Measurements from ENCODE around the gene PRR15L. TPM values are rescaled to one million over a fixed set of nuclear protein-coding genes. Genes with fewer than 3 reads are reported as not detected.

PRR15L gene
- total RNA-seq, 1 experiment from 2014 or later = 0.18 TPM

- no TSS peak for BruUV-seq (replicated peaks)
- intact Hi-C loops (cut with micrococcal nuclease; ENCODE audit: unreplicated experiment) (no loop called here), in situ Hi-C loops (cut with HindIII; ENCODE audit: low pct_unique_long_range_greater_than_20kb, low sequenced_read_pairs) (no loop called here)
- Histone ChIP-seq H3K27ac (ENCODE audit: low read length) (peak overlapping the region; percentile 2; the same call in 1 of the 2 replicates), H3K27me3 (ENCODE audit: control insufficient read depth, insufficient read depth, low read length) (no peaks in the 10 kb centered on the region), H3K9me3 (ENCODE audit: control insufficient read depth, insufficient read depth, low read depth, low read length) (no peaks in the 10 kb centered on the region), H3K4me1 (ENCODE audit: control insufficient read depth, insufficient read depth, low read length) (peaks cover 34% of the 10 kb centered on the region), H3K4me3 (ENCODE audit: low read depth in 2 of 2, low read length in 2 of 2) (no peak overlapping the region), H3K36me3 (ENCODE audit: control insufficient read depth, insufficient read depth, low read length) (no peaks in the 10 kb centered on the region)
- ATAC-seq = no peak
- ChIA-PET CTCF (interaction anchor here (0.6 kb wide), 1 partner anchor 22 kb away, joined by 9 read pairs; no protein-coding TSS in a partner anchor), POLR2A (interaction anchor here (0.5 kb wide), 1 partner anchor 110 kb away, joined by 5 read pairs; no protein-coding TSS in a partner anchor)
- no peak for DNase-seq (ENCODE audit: low read depth, low spot score)
- TF ChIP-seq POLR2AphosphoS5 (IDR thresholded peaks at IDR 0.05; ENCODE audit: low read depth, low read length) = no peak
- no peak for TF ChIP-seq SIN3A (IDR thresholded peaks at IDR 0.05; ENCODE audit: borderline replicate concordance, insufficient read depth, low read depth, low read length)
- TF ChIP-seq, protein P1, sequence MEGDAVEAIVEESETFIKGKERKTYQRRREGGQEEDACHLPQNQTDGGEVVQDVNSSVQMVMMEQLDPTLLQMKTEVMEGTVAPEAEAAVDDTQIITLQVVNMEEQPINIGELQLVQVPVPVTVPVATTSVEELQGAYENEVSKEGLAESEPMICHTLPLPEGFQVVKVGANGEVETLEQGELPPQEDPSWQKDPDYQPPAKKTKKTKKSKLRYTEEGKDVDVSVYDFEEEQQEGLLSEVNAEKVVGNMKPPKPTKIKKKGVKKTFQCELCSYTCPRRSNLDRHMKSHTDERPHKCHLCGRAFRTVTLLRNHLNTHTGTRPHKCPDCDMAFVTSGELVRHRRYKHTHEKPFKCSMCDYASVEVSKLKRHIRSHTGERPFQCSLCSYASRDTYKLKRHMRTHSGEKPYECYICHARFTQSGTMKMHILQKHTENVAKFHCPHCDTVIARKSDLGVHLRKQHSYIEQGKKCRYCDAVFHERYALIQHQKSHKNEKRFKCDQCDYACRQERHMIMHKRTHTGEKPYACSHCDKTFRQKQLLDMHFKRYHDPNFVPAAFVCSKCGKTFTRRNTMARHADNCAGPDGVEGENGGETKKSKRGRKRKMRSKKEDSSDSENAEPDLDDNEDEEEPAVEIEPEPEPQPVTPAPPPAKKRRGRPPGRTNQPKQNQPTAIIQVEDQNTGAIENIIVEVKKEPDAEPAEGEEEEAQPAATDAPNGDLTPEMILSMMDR (IDR thresholded peaks at IDR 0.05) = no peak
- TF ChIP-seq, protein P2, sequence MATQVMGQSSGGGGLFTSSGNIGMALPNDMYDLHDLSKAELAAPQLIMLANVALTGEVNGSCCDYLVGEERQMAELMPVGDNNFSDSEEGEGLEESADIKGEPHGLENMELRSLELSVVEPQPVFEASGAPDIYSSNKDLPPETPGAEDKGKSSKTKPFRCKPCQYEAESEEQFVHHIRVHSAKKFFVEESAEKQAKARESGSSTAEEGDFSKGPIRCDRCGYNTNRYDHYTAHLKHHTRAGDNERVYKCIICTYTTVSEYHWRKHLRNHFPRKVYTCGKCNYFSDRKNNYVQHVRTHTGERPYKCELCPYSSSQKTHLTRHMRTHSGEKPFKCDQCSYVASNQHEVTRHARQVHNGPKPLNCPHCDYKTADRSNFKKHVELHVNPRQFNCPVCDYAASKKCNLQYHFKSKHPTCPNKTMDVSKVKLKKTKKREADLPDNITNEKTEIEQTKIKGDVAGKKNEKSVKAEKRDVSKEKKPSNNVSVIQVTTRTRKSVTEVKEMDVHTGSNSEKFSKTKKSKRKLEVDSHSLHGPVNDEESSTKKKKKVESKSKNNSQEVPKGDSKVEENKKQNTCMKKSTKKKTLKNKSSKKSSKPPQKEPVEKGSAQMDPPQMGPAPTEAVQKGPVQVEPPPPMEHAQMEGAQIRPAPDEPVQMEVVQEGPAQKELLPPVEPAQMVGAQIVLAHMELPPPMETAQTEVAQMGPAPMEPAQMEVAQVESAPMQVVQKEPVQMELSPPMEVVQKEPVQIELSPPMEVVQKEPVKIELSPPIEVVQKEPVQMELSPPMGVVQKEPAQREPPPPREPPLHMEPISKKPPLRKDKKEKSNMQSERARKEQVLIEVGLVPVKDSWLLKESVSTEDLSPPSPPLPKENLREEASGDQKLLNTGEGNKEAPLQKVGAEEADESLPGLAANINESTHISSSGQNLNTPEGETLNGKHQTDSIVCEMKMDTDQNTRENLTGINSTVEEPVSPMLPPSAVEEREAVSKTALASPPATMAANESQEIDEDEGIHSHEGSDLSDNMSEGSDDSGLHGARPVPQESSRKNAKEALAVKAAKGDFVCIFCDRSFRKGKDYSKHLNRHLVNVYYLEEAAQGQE (IDR thresholded peaks at IDR 0.05; ENCODE audit: insufficient read depth in 1 of 2, low read depth in 2 of 2, low read length in 1 of 2) = no peak
- no peak for TF ChIP-seq TCF7L2 (IDR thresholded peaks at IDR 0.05; ENCODE audit: low read depth, low read length)
Measured at GRCh38 chr17:48001197-48001596, 43.5 kb upstream of the PRR15L start.

DNA sequence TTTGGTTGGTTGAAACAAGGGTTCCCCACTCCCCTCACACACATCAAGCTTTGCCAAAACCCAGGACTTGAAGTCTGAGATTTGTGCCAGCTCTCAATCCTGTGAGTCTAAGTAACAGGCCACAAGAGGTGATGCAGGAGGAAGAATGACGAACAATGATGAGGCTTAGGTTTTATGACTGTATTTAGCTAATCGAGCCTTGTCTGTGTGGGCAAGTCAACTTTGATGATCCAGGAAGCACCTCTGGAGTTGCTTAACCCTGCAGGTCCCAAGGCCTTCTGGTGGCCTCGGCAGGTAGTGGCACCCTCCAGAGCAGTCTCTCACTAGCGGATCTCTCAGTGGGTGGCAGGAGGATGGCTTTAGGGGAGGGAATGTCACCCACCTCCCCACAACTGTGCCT, 41.9 kb upstream of the PRR15L start:
- Histone ChIP-seq H3K9me3 (ENCODE audit: control insufficient read depth, insufficient read depth, low read depth, low read length) (no peaks in the 10 kb centered on the region), H3K27me3 (ENCODE audit: control insufficient read depth, insufficient read depth, low read length) (no peaks in the 10 kb centered on the region), H3K4me1 (ENCODE audit: control insufficient read depth, insufficient read depth, low read length) (peaks cover 26% of the 10 kb centered on the region), H3K27ac (ENCODE audit: low read length) (no peak overlapping the region), H3K36me3 (ENCODE audit: control insufficient read depth, insufficient read depth, low read length) (no peaks in the 10 kb centered on the region), H3K4me3 (ENCODE audit: low read depth in 2 of 2, low read length in 2 of 2) (no peak overlapping the region)
- DNase-seq (ENCODE audit: low read depth, low spot score) (no peak), ATAC-seq (peak; percentile 58; the same call in 1 of the 2 replicates)
- BruUV-seq (replicated peaks) = no TSS peak
- in situ Hi-C loops (cut with HindIII; ENCODE audit: low pct_unique_long_range_greater_than_20kb, low sequenced_read_pairs) = no loop called here
- POLR2A ChIA-PET = no interaction called here
- CTCF ChIA-PET = no interaction called here
- intact Hi-C loops (cut with micrococcal nuclease; ENCODE audit: unreplicated experiment) = no loop called here
- TF ChIP-seq TCF7L2 (IDR thresholded peaks at IDR 0.05; ENCODE audit: low read depth, low read length) (no peak), POLR2AphosphoS5 (IDR thresholded peaks at IDR 0.05; ENCODE audit: low read depth, low read length) (no peak), SIN3A (IDR thresholded peaks at IDR 0.05; ENCODE audit: borderline replicate concordance, insufficient read depth, low read depth, low read length) (no peak)
- TF ChIP-seq, protein P1 (IDR thresholded peaks at IDR 0.05) = no peak
- TF ChIP-seq, protein P2 (IDR thresholded peaks at IDR 0.05; ENCODE audit: insufficient read depth in 1 of 2, low read depth in 2 of 2, low read length in 1 of 2) = no peak

Measured in Panc1 (cell line).